HG02852 (cell line): ENCODE results near the gene ACSS1.
A peak's percentile ranks its signal among the peaks of the same experiment; 100 is the strongest.
"Not testable (repeated sequence)": the region's sequence is repeated elsewhere in the genome, so short reads cannot be mapped to it uniquely, and the experiment has no call there.

Experiments
- ATAC-seq: cut with Tn5 transposase; IDR thresholded peaks from one replicate; pipeline ENCODE4 v1.9.1; 2021; ENCODE audit warnings: mild to moderate bottlenecking, moderate library complexity; ENCODE audit not compliant: unreplicated experiment

The ACSS1 gene

DNA sequence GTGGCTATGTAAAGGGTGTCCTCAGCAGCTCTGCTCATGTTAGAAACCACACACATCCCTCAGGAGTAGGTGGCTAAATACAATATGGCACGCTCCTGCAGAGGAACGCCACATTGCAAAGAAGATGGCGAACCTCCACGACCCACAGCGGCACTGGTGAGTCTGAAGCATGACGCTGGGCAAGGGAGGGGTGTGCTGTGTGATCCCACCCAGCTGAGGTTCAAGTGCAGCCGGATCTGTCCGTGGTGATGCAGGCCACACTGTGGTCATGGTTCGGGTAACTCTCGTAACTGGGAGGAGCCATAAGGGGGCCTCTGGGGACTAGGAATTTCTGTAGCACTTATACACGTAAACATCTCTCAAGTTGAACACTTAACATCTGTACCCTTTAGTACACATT, 42.0 kb downstream of the ACSS1 start:
- peak; percentile 62 for ATAC-seq

DNA sequence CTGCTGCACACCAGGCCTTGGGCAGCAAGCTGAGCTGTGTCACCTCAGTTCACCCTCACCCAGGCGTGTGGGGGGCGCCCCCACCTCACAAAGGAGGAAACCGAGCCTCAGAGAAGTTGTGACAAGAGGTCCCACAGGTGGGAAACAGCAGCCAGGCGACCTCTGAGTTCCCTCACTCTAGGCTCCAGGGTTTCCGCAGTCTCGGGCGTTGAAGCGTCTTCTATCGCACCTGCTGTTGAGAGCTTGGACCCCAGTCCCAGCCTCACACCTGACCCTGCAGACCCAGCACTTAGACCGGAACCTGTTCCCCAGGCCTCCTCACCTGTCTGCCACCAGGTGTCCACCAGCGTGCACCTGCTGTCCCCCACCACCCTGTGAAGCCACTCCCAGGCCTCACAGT, 43.1 kb downstream of the ACSS1 start:
- ATAC-seq, result no peak

DNA sequence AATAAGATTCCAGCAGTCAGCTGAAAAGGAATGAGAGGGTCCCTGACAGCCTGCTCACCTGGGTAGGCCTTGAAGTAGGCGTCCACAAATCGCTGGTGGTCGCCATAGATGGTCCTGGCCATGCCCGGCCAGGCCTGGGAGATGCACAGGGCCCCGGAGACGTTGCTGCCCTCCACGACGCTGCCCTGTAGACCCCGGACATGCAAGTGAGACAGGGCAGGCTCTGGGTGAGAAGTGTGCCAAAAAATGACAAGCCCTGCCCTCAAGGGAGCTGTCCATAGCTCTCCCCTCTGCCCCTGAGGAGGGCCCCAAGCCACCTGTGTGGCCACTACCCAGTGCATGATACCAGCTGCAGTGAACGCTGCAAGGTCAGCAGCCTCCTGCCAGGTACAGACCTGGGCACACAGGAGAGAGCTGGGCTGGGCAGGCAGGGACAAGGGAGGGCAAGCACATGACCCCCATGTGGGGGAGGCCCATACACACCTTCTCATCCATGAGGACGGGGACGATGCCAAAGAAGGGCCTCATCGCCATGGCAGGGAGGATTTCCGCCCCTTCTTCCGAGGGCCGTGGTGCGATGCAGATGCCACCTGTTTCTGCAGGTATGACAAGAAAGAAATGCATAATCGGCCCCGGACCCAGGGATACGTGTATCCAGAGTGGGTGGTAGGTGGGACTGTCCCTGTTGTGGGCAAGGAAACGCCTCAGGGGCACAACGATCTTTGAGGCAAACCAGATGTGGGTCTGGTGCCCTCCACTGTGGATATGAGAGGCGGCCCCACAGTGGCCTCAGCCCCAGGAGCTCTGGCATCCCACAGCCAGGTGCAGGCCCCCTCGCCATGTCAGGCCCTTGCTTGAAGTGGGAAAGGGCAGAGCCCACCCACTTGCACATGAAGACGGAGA, 44.2 kb downstream of the ACSS1 start:
- ATAC-seq, result no peak

DNA sequence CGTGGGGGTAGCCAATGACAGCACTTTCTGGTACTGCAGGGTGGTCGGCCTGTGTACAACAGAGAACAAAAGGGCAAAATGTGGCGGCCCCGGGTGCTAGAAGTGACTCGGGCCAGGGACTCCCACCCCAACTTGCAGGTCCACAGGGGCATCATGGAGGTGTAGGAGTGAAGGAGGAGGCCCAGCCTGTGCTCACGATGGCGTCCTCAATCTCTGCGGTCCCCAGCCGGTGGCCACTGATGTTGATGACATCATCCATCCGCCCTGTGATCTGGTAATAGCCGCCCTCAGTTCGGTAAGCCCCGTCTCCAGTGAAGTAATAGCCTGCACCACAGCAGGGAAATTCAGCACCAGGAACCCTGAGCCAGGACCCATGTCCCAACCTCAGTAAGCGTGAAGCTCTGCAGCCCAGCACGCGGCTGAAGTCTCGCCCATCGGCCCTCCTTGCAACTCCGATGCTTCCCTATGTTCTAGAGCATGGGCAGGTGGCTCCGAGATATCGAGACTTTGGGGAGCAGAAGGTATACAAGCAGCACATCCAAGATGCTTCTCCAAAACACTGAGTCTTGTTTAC, 45.2 kb downstream of the ACSS1 start:
- ATAC-seq, result no peak

DNA sequence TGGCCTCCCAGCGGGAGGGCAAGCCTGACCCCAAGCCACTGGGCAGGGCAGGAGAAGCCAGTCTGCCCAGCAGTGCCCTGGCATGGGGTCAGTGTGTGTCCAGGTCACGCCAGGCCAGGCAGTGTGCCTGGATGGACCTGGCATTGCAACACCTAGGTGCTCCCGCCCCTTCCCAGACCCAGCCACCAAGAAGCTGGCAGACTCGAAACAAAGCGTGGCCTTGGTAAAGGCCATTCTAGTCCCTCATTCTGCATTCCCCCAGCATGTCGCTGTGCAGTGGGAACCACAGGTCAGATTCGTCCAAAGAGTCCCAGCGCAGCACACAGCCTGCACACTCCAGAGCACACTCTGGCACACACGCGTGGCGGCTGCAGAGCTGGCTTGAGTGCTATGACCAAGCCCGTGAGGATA, 46.1 kb downstream of the ACSS1 start:
- ATAC-seq, result no peak

DNA sequence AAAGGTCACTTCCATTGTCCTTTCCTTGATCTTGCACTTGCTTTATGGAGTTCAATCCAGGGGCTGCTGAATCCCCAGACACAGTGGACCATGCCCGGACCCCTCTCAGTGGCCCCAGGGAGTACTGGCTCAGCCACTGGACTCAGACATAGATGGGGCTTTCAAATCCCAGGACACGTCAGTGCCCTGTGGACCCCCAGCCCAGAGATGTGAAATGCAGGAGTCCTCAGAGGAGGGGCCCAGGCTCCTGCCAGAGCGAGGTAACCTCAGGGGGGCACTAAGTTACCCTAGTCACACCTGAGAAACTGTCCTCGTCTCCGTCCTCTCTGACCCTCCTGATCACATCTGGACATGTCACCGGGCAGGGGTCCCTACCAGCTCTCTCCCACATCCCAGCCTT, 46.7 kb downstream of the ACSS1 start:
- no peak for ATAC-seq

DNA sequence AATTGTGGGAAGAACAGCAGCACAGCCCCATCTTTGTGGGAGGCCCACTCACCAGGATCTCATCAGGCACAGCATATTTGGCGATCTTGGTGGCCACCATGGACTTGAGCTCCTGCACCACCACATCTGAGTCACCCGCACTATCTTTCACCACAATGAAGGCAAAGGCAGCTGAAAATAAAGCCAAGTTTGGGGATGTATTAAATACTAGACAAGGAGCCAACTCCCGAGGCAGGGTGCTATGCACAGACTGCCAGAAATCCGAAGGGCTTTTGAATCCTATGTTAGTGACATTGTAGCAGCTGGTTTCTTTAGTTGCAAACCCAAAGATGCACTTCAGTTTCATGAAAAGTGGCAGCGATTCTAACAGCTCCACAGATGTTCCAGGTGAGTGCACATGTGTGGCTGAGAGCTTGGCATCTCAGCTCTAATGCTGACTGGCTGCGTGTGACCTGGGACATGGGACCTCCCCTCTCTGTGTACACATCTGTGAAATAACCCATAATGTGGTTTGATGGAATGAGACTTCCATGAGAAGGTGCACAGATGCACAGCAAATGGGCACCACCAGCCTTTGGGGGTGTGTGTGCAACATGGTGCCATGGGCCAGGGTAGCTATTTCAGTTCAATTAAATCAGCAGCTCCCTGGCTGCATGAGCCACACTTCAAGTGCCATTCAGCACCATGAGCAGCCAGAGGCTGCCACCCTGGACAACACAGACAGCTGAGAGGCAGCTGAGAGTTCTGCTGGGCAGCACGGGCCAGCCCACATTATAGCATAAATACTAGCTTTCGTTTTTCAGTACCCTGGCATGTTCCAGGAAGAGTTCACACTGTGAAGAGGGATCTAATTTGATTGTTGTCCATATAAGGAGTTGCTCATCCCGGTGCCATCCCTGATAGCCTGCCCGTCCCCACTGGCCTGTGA, 48.5 kb downstream of the ACSS1 start:
- ATAC-seq, result no peak

DNA sequence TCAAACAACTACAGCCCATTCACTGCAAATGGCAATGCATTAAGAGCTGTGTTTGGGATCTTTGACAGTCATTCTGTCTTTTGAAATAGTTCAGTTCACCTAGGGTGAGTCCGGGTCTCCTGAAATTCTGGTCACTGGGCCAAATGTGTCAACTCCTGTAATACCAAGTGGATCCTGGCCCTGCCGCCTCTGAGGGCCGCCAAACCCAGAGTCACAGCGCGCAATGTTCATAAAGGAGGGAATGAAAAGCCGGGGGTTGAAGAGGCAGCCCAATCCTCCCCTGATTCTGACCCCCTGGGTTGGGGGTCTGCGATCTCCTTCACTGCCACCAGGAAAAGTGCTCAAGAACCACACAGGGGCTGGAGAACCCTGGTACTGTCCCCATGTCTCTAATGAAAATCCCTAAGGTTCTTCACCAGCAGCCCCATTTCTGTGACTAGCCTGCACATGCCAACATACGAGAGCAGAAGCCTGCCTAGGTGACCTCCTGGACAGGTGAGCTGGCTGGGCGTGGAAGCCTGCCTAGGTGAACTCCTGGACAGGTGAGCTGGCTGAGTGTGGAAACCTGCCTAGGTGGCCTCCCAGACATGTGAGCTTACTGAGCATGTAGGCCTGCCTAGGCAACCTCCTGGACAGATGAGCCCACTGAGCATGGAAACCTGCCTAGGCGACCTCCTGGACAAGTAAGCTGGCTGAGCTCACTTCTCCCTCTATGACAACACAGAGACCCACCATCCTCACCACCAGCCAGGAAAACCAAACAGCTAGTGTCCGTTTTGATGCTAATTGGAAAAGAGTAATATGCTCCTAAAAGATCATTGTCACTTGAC, 49.3 kb downstream of the ACSS1 start:
- ATAC-seq, result no peak

DNA sequence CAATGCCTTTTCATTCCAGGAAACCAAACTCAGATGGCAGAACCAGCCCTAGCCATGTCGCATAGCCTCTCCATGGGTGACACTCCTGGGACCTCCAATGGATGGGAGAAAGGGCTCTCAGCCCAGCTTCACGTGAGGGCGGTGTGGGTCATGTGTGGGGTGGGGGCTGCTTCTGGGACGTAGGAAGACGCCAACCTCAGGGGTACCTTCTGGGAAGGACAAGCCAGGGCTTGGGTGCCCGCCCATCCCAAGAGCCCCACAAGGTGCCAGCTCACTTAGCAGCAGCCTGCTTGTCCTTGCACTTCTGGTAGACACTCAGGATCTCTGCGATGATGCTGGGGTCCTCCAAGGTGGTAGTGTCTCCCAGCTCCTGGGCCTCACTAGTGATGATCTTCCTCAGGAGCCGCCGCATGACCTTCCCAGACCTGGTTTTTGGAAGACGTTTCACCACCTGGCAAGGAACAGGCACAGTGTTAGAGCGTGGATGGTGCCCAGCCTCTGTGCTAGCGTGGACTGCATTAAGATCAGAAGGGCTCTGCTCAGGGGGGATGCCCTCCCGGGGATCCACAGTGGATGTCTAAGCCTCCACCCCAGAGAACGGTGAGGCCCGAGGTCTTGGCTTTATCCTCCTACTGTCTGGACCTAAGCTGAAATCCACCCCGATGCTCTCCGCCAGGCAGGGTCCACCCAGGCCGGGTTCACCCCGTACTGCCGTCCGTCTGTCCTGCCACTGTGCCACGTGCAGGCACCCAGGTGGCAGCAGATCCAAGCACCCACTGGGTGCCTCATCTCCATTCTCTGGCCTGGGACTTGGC, 50.2 kb downstream of the ACSS1 start:
- ATAC-seq, result no peak

DNA sequence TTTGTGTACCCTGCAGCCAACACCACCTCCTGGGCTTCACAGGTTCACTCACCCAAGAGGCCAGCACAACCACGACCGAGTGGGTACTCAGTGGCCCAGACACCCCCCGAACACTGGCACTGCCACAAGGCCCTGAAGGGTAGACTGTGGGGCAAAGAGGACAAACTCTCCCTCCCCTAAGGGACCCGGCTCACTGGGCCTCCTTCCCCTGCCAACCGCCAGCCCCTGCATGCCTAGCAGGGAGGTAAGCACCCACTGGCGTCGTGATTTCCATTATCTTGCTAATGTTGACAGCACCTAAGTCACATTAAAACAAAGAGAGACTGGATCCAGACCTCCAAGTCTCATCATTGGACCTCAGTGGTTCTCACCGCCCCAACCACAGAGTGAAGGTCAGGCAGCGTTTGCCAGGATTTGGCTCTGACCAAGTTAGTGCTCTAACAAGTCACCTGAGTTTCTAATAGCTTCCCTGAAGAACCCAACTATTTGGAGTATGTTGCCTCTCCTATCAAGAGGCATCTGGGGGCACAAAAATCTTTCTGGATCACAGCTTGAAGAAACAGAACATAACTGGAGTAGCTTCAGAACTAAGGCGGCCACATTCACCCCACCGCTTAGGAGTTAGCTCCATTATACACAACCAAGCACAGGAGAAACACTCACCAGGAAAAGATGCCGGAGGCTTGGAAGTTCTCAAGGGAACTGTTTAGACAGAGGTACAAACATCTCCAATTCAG, 51.3 kb downstream of the ACSS1 start:
- no peak for ATAC-seq

DNA sequence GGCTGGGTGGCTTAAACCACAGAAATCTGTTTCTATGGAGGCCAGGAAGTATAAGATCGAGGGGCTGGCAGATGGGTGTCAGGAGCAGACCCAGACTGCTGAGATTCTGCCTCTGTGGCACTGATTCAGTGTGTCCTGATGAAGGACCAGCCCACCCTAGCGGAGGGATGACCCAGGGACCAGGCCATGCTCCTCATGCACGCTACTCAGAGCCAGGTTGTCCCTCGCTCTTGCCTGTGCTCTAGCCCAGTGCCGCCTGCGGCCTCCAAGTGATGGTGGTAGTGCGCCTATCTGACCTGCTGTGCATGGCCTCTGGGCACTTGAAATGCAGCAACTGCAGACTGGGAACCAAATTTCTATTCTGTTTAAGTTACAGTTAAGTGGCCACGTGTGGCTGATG, 52.3 kb downstream of the ACSS1 start:
- no peak for ATAC-seq

DNA sequence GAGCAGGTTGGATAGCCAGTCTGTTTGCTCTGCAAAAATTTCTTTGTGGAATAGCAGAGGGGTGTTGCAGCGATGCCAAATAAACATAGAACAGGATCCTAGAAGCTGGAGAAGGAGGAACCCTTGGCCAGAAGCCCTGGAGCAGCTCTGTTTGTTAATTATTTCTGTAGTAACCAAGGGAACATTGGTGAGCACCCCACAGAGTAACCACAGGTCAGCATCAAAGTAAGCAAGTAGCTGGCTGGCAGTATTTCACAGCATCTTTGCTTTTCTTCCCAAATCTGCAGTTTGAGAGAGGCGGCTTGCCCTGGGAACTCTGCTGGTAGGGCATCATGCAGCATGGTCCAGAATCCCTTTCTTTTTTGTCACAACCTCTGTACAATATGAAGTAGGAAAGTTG, 52.7 kb downstream of the ACSS1 start:
- ATAC-seq, result no peak

DNA sequence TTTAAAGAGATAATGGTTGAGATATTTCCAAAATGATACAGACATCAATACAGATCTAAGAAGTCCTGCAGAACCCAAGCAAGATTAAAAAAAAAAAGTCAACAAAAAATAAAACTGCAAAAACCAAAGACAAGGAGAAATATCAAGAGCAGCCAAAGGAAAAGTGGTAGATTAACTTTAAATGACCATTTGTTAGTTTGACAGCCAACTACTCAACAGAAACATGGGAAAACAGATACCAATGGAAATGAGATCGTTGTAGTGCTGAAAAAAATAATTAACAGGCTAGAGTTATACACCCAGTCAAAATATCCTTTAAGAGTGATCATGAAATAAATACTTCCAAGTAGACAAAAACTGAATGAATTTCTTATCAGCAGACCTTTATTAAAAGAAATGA, 54.9 kb downstream of the ACSS1 start:
- no peak for ATAC-seq

DNA sequence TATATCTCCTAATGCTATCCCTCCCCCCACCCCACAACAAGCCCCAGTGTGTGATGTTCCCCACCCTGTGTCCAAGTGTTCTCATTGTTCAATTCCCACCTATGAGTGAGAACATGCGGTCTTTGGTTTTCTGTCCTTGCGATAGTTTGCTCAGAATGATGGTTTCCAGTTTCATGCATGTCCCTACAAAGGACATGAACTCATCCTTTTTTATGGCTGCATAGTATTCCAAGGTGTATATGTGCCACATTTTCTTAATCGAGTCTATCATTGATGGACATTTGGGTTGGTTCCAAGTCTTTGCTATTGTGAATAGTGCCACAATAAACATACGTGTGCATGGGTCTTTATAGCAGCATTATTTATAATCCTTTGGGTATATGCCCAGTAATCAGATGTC, 56.6 kb downstream of the ACSS1 start:
- ATAC-seq, result not testable (repeated sequence)

DNA sequence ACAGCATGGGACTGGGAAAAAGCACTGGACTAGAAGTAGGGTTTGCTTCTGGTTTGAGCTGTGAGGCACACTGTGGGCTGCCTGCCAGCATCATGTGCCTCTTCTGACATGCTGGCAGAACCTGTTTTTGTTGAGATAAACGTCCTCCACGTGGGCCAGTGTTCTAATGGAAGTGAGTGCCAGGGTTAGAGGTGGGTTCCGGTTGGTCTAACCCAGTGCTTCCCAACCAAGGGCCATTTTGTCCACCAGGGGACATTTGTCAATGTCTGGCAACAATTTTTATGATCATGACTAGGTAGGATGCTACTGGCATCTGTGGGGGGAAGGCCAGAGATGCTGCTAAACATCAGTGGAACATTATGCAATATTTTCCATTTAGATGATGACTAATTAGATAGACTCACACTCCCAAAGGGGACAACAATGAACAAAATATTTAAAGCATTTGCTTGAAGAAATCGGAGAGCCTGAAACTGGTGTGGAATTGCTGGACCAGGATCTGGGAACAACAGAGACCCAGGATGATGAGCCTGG, 57.6 kb downstream of the ACSS1 start:
- ATAC-seq, result no peak

DNA sequence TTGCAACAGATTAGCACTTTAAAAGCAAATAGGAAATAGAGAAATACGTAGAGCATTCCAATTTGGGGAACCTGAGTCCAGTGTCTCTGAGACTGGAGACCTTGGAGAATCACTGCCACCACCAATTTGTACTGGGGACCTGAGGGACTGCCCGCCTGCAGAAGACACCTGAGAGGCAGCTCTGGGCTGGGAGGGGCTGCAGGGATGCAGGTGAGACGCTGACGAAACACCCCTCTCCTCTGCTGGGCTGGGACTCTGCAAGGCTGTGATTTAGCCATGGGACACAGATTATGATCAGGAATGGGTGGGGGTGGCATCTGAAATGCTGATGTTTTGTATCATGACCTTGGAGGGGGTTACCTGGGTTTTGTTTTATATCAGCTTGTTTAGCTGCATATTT, 58.4 kb downstream of the ACSS1 start:
- no peak for ATAC-seq

DNA sequence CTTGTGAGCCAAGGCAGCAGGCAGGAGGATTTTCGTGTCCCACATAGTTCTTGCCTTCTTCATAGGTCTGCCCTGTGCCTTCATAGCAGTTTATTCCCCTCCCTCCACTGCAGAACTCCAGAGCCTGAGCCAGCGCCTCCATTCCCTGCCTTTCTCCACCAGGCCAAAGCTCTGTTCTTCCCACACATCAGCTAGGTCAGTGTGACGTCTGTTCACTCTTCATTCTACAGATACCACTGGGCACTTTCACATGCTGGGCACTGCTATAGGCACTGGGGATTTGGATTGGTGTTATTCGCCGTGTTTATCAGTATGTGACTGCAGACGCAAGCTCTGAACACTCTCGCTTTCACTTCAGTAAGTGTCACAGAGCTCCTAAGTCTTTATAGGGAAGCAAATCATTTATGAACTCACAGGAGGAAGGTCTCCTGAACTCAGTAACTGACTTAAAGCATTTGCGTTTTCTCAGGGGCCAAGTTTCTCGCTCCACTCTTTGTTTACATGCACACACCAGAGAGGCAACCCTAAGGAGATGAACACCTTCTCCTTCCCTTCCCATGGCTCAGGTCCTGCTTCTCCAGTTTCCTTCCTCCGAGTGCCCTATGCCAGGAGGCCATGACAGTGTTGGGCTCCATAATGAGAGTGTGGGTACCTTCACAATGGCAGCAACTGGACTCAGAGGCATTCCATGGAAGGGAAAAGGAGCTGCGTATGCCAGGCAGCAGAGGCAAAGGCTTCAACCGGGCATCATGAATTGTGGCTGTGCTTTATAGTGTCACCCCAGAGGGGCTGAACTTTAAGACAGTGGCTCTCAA, 59.1 kb downstream of the ACSS1 start:
- no peak for ATAC-seq

DNA sequence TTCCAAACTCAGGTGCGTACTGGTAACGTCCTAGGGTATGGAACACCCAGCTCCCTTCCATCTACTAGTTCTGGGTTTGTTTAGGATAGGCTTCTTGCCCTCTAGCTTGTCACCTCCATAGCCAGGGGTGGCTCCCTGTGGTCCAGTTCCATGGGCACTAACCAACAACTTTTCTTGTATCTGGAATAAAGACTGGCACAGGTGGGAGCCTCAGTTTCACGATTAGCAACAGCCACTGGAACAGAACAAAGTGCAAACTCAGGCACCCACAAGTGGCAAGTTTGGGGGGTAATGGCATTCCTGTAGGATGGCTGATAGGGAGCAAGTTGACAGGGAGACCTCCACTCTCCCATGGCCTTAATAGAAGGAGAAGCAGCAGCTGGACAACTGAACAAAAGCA, 59.8 kb downstream of the ACSS1 start:
- no peak for ATAC-seq
